Ishikawa (cell line): ENCODE data around the gene FOXD3.

ENCODE experiments used
- CEBPB ChIP-seq: IDR thresholded peaks from 2 replicates; pipeline ENCODE4 v1.6.1; 2012
- CREB1 ChIP-seq: IDR thresholded peaks from 2 replicates; pipeline ENCODE4 v1.6.1; 2012; ENCODE audit warnings: low read depth
- EGR1 ChIP-seq: IDR thresholded peaks from 2 replicates; pipeline ENCODE4 v1.6.1; 2012
- EP300 ChIP-seq: IDR thresholded peaks from 2 replicates; pipeline ENCODE4 v1.6.1; 2012; ENCODE audit warnings: borderline replicate concordance
- FOXM1 ChIP-seq: IDR thresholded peaks from 2 replicates; pipeline ENCODE4 v1.6.1; 2012; ENCODE audit warnings: low read depth, borderline replicate concordance
- MAX ChIP-seq: IDR thresholded peaks from 2 replicates; pipeline ENCODE4 v1.6.1; 2012
- NFIC ChIP-seq: IDR thresholded peaks from 2 replicates; pipeline ENCODE4 v1.6.1; 2012
- RAD21 ChIP-seq: IDR thresholded peaks from 2 replicates; pipeline ENCODE4 v1.6.1; 2012; ENCODE audit warnings: low read depth
- TAF1 ChIP-seq: IDR thresholded peaks from 2 replicates; pipeline ENCODE4 v1.6.1; 2012; ENCODE audit warnings: low read depth, mild to moderate bottlenecking
- TCF12 ChIP-seq: IDR thresholded peaks from 2 replicates; pipeline ENCODE4 v1.6.1; 2012; ENCODE audit warnings: low read depth
- TEAD4 ChIP-seq: IDR thresholded peaks from 2 replicates; pipeline ENCODE4 v1.6.1; 2012
- USF1 ChIP-seq: IDR thresholded peaks from 2 replicates; pipeline ENCODE4 v1.6.1; 2012
- YY1 ChIP-seq: IDR thresholded peaks from 2 replicates; pipeline ENCODE4 v1.6.1; 2012; ENCODE audit warnings: low read depth
- ZBTB7A ChIP-seq: IDR thresholded peaks from 2 replicates; pipeline ENCODE4 v1.6.1; 2012; ENCODE audit warnings: low read depth
- TF ChIP-seq, protein P1 (sequence below): IDR thresholded peaks from 2 replicates; pipeline ENCODE4 v1.6.1; 2012; ENCODE audit warnings: low read depth, mild to moderate bottlenecking

Gene FOXD3

GRCh38 chr1:63276624-63277023, 45.7 kb upstream of the FOXD3 start:
- no peak for TF ChIP-seq USF1
- TF ChIP-seq TAF1, result no peak
- TF ChIP-seq CEBPB, result no peak
- TF ChIP-seq FOXM1, result no peak
- TF ChIP-seq EP300, result no peak
- TF ChIP-seq TCF12, result no peak
- no peak for TF ChIP-seq MAX
- TF ChIP-seq ZBTB7A, result no peak
- no peak for TF ChIP-seq RAD21
- TF ChIP-seq, protein P1, sequence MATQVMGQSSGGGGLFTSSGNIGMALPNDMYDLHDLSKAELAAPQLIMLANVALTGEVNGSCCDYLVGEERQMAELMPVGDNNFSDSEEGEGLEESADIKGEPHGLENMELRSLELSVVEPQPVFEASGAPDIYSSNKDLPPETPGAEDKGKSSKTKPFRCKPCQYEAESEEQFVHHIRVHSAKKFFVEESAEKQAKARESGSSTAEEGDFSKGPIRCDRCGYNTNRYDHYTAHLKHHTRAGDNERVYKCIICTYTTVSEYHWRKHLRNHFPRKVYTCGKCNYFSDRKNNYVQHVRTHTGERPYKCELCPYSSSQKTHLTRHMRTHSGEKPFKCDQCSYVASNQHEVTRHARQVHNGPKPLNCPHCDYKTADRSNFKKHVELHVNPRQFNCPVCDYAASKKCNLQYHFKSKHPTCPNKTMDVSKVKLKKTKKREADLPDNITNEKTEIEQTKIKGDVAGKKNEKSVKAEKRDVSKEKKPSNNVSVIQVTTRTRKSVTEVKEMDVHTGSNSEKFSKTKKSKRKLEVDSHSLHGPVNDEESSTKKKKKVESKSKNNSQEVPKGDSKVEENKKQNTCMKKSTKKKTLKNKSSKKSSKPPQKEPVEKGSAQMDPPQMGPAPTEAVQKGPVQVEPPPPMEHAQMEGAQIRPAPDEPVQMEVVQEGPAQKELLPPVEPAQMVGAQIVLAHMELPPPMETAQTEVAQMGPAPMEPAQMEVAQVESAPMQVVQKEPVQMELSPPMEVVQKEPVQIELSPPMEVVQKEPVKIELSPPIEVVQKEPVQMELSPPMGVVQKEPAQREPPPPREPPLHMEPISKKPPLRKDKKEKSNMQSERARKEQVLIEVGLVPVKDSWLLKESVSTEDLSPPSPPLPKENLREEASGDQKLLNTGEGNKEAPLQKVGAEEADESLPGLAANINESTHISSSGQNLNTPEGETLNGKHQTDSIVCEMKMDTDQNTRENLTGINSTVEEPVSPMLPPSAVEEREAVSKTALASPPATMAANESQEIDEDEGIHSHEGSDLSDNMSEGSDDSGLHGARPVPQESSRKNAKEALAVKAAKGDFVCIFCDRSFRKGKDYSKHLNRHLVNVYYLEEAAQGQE, result no peak
- no peak for TF ChIP-seq EGR1
- TF ChIP-seq CREB1, result no peak
- TF ChIP-seq TEAD4, result no peak
- TF ChIP-seq YY1, result no peak
- no peak for TF ChIP-seq NFIC

GRCh38 chr1:63277195-63278192, 44.9 kb upstream of the FOXD3 start:
- TF ChIP-seq FOXM1 (no peak), EGR1 (no peak), EP300 (no peak), ZBTB7A (no peak), MAX (no peak), TEAD4 (no peak), TCF12 (no peak), USF1 (no peak), CEBPB (no peak), RAD21 (no peak), YY1 (no peak), CREB1 (no peak), TAF1 (no peak), NFIC (no peak)

DNA sequence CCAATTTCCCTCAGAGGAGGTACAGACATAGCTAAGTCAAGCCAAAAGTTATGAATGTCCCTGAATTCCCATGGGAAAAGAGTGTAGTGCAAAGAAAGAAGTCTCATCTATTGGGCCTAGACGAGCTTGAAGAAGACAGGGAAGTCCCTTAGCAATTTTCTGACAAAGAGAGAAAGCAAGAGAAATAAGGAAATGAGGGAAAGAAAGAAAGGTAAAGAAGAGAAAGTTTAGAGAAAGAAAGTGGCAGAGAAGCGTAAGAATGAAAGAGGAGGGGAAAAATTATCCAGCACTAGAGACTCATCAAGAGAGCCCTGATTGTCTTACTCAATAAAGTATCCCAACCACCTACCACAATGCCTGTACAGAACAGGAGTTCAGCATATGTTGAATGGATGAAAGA, 40.6 kb upstream of the FOXD3 start:
- TF ChIP-seq ZBTB7A (no peak), USF1 (no peak), NFIC (no peak), YY1 (no peak), TCF12 (no peak), CREB1 (no peak), EP300 (no peak), CEBPB (no peak), EGR1 (no peak), TAF1 (no peak), MAX (no peak), FOXM1 (no peak), TEAD4 (no peak), RAD21 (no peak)
- TF ChIP-seq, protein P1, result no peak

- TF ChIP-seq, protein P1, result no peak
- no peak for TF ChIP-seq CREB1
- no peak for TF ChIP-seq ZBTB7A
- no peak for TF ChIP-seq CEBPB
- TF ChIP-seq EGR1, result no peak
- no peak for TF ChIP-seq USF1
- no peak for TF ChIP-seq TCF12
- TF ChIP-seq MAX, result no peak
- no peak for TF ChIP-seq EP300
- no peak for TF ChIP-seq TEAD4
- no peak for TF ChIP-seq TAF1
Observed at GRCh38 chr1:63289135-63289534, 33.2 kb upstream of the FOXD3 start.
